Right lobe of liver (tissue), 6 donors: ENCODE results near the gene SNX6. TPM values are rescaled to one million over a fixed set of nuclear protein-coding genes. Genes with fewer than 3 reads are reported as not detected.
"Not testable (repeated sequence)": the region's sequence is repeated elsewhere in the genome, so short reads cannot be mapped to it uniquely, and the experiment has no call there.

Experiments
- ATAC-seq, 4 donors: fragments of 200-7000 bp; cut with Tn5 transposase; one replicate each; pipeline ENCODE4 v1.9.1; 2020; ENCODE audit warnings: mild to moderate bottlenecking in 4 of 4, moderate library complexity in 4 of 4
- DNase-seq, 3 donors: peaks; one replicate each; pipeline ENCODE4 v3.0.0-alpha.2; 2020
- H3K27ac ChIP-seq, 3 donors: fragments of 200-600 bp; one replicate each; pipeline ENCODE4 v1.8.0; 2022
- H3K27me3 ChIP-seq, 2 donors: fragments of 200-600 bp; one replicate each; pipeline ENCODE4 v1.8.0; 2022
- H3K36me3 ChIP-seq, 4 donors: fragments of 200-600 bp; sonication (generic) in 1 of 4; one replicate each; pipeline versions ENCODE4 v1.5.1 to v1.8.0; 2017 to 2022; ENCODE audit warnings: control low read depth in 1 of 4
- H3K4me1 ChIP-seq, 4 donors: fragments of 200-600 bp; sonication (generic) in 1 of 4; one replicate each; pipeline versions ENCODE4 v1.5.1 to v1.8.0; 2017 to 2022; ENCODE audit warnings: control low read depth in 1 of 4
- H3K4me3 ChIP-seq, 3 donors: fragments of 200-600 bp; one replicate each; pipeline ENCODE4 v1.8.0; 2022
- H3K9me3 ChIP-seq, 4 donors: fragments of 200-600 bp; sonication (generic) in 1 of 4; one replicate each; pipeline versions ENCODE4 v1.5.1 to v1.8.0; 2017 to 2022; ENCODE audit warnings: control low read depth in 1 of 4
- POLR2A ChIP-seq: fragments of 450-650 bp; IDR thresholded peaks from one replicate; pipeline ENCODE4 v1.6.1; 2017; ENCODE audit warnings: antibody characterized with exemption, mild to moderate bottlenecking
- WGBS: methylation state at CpG from one replicate; pipeline ENCODE4 v1.1.6; 2018; ENCODE audit warnings: low coverage, low lambda C conversion rate; ENCODE audit not compliant: insufficient coverage; ENCODE audit errors: missing lambda C conversion rate; 5-methylcytosine and 5-hydroxymethylcytosine counted together
- intact Hi-C, 2 donors: fragments of 100-400 bp; cut with DNase I; formaldehyde crosslinking; loops; one replicate each; pipeline versions ENCODE4 v1.11.2 to v1.14.1; 2022
- total RNA-seq, 6 experiments: library from RNA; depleted of rRNA in 2 of 6; stranded (reverse); fragments of >200 nt in 2 of 6; fragmentation: NEBNext Ultra II Directional in 3 of 6; extraction: Animal tissue kit (Norgen Biotek cat#: 25700) in 3 of 6; gene quantifications; one replicate each; pipeline versions ENCODE4 v1.1.0 to v1.2.4, GENCODE V29; 2016 to 2023
- TF ChIP-seq, protein P1 (sequence below), 4 donors: fragments of 200-600 bp in 3 of 4; fragments of 450-650 bp in 1 of 4; IDR thresholded peaks; one replicate each; pipeline versions ENCODE4 v1.5.1 to v1.8.0; 2016 to 2022; ENCODE audit warnings: antibody characterized with exemption in 4 of 4, mild to moderate bottlenecking in 2 of 4
- donor health status: DM: no; HTN: yes; CAD: no.
- donor health status: DM: no; HTN: no; CAD: no.
- donor health status: DM: no; HTN: no; CAD: no.
- donor health status: DM: no; HTN: yes; CAD: no.
- donor health status: DM: no; HTN: yes; CAD: no.

Gene SNX6
- total RNA-seq, 6 experiments from 2014 or later, result 16.4 to 49.7 (median 31.5) TPM

DNA sequence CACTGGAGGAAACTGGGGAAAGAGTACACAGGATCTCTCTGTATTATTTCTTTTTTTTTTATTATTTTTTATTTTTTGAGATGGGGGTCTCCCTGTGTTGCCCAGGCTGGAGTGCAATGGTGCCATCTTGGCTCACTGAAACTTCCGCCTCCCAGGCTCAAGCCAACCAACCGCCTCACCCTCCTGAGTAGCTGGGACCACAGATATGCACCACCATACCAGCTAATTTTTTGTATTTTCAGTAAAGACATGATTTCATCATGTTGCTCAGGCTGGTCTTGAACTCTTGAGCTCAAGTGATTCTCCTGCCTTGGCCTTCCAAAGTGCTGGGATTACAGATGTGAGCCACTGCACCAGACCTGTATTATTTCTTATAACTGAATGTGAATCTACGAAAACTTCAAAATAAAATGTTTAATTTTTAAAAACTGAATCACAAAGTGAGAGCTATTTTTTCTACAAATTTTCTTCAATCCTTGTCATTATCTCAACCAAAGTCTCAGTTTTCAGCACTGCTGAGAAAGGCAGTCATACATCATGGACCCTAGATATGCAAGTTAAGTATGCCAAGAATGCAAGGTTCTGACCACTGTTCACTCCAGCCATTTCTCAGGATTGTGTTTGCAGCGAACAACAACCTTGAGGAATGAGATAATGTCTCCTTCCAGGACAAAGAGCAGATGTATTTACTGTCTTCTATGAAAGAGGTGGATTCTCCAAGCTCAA lies 92.8 kb downstream of the SNX6 start:
- H3K36me3 ChIP-seq, result peaks cover 0 to 45% (median 15%) of the 10 kb centered on the region in 4 donors
- no peak overlapping the region for H3K4me3 ChIP-seq
- intact Hi-C loops, result no loop called here

DNA sequence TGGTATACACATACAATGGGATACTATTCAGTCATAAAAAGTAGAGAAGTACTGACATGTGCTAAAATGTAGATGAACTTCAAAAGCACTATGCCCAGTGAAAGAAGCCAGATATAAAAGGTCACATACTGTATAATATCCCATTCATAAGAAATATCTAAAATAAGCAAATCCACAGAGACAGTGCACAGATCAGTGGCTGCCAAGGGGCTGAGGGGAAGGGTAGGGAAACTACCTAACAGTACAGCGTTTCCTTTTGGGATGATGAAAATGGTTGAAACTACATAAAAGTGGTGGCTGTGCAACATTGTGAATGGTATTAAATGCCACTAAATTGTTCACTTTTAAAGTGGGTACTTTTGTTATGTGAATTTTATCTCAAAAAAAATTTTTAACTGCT lies 102.4 kb downstream of the SNX6 start:
- no peaks in the 10 kb centered on the region for H3K4me1 ChIP-seq
- TF ChIP-seq POLR2A, result no peak
- TF ChIP-seq, protein P1, sequence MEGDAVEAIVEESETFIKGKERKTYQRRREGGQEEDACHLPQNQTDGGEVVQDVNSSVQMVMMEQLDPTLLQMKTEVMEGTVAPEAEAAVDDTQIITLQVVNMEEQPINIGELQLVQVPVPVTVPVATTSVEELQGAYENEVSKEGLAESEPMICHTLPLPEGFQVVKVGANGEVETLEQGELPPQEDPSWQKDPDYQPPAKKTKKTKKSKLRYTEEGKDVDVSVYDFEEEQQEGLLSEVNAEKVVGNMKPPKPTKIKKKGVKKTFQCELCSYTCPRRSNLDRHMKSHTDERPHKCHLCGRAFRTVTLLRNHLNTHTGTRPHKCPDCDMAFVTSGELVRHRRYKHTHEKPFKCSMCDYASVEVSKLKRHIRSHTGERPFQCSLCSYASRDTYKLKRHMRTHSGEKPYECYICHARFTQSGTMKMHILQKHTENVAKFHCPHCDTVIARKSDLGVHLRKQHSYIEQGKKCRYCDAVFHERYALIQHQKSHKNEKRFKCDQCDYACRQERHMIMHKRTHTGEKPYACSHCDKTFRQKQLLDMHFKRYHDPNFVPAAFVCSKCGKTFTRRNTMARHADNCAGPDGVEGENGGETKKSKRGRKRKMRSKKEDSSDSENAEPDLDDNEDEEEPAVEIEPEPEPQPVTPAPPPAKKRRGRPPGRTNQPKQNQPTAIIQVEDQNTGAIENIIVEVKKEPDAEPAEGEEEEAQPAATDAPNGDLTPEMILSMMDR (IDR thresholded peaks at IDR 0.05), result no peak
- 93% methylated on average over 1 of the region's 1 CpG for WGBS
- intact Hi-C loops, result no loop called here
- ATAC-seq (no peak), DNase-seq (no peak)
- no peak overlapping the region for H3K4me3 ChIP-seq
- H3K36me3 ChIP-seq, result peaks cover 0 to 90% (median 55%) of the 10 kb centered on the region in 4 donors
- no peaks in the 10 kb centered on the region for H3K27me3 ChIP-seq
- H3K27ac ChIP-seq, result no peak overlapping the region
- no peaks in the 10 kb centered on the region for H3K9me3 ChIP-seq

More for the DNA sequence above, 92.8 kb downstream of the SNX6 start:
- DNase-seq (peak in 1 of 3 donors; percentile 3), ATAC-seq (no peak)
- Histone ChIP-seq H3K9me3 (no peaks in the 10 kb centered on the region), H3K27ac (no peak overlapping the region), H3K4me1 (peaks cover 0 to 18% (median 5%) of the 10 kb centered on the region in 4 donors), H3K27me3 (no peaks in the 10 kb centered on the region)
- TF ChIP-seq POLR2A, result no peak
- TF ChIP-seq, protein P1 (IDR thresholded peaks at IDR 0.05), result no peak
- WGBS, result 88% methylated on average over 4 of the region's 4 CpGs

DNA sequence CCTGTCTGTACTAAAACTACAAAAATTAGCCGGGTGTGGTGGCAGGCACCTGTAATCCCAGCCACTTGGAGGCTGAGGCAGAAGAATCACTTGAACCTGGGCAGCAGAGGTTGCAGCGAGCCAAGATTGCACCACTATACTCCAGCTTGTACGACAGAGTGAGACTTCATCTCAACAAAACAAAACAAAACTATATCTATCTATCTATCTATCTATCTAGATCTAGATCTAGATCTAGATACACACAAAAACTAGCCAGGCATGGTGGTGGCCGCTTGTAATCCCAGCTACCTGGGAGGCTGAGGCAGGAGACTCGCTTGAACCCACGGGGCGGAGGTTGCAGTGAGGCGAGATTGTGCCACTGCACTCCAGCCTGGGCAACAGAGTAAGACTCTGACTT lies 105.7 kb downstream of the SNX6 start:
- H3K4me1 ChIP-seq, H3K27ac ChIP-seq, H3K4me3 ChIP-seq, ATAC-seq, H3K9me3 ChIP-seq, intact Hi-C loops, DNase-seq, H3K27me3 ChIP-seq: not testable (repeated sequence)
- peaks cover 0 to 96% (median 59%) of the 10 kb centered on the region in 4 donors for H3K36me3 ChIP-seq
- WGBS, result 91% methylated on average over 5 of the region's 8 CpGs

DNA sequence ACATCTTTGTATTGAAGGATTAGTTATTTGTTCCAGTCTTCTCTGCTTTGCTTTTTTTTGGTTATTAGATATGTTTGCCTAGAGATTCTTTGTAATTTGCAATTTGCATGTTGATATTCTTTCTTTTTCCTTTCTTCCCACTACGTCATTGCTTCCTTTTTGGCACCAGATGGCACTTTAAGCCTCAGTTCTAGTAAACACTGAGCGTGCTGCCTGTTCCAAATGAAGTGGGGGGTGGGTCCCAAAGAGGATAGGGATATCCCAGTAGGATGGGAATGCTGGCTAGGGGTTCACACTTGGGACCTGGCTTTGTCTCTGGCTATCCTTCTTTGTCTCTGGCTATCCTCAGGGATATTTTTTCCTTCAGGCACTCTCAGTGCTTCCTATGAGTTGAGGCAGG lies 107.5 kb downstream of the SNX6 start:
- Histone ChIP-seq H3K27ac (no peak overlapping the region), H3K9me3 (no peaks in the 10 kb centered on the region), H3K27me3 (no peaks in the 10 kb centered on the region), H3K4me1 (no peaks in the 10 kb centered on the region), H3K4me3 (no peak overlapping the region), H3K36me3 (peaks cover 0 to 96% (median 56%) of the 10 kb centered on the region in 4 donors)
- intact Hi-C loops, result no loop called here
- WGBS, result 93% methylated on average over 2 of the region's 2 CpGs
- TF ChIP-seq POLR2A, result no peak
- TF ChIP-seq, protein P1 (IDR thresholded peaks at IDR 0.05), result no peak
- DNase-seq (no peak), ATAC-seq (no peak)

DNA sequence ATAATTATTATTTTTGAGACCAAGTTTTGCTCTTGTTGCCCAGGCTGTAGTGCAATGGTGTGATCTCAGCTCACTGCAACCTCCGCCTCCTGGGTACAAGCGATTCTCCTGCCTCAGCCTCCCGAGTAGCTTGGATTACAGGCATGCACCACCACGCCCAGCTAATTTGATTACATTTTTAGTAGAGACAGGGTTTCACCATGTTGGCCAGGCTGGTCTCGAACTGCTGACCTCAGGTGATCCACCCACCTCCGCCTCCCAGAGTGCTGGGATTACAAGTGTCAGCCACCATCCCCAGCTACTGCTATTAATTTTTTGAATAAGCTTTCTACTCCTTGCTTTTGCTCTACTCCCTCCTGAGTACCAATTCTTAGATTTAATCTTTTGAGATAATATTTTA lies 108.9 kb downstream of the SNX6 start:
- intact Hi-C loops, ATAC-seq, H3K4me1 ChIP-seq, H3K27me3 ChIP-seq, H3K27ac ChIP-seq, H3K4me3 ChIP-seq, H3K9me3 ChIP-seq, DNase-seq: not testable (repeated sequence)
- 100% methylated on average over 6 of the region's 6 CpGs for WGBS
- H3K36me3 ChIP-seq, result peaks cover 0 to 88% (median 49%) of the 10 kb centered on the region in 4 donors

DNA sequence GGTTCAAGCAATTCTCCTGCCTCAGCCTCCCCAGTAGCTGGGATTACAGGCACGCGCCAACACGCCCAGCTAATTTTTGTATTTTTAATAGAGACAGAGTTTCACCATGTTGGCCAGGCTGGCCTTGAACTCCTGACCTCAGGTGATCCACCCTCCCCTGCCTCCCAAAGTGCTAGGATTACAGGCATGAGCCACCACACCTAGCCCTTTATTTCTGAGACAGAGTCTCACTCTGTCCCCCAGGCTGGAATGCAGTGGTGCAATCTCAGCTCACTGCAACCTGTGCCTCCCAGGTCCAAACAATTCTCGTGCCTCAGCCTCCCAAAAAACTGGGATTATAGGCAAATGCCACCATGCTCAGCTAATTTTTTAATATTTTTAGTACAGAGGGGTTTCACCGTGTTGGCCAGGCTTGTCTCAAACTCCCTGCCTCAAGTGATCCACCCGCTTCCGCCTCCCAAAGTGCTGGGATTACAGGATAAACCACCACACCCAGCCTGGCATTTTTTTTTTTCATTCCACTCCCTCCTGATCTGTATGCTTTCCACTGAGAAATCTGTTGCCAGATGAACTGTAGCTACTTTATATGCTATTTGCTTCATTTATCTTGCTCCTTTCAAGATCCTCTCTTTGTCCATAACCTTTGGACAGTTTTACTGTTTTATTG lies 109.5 kb downstream of the SNX6 start:
- not testable (repeated sequence) for DNase-seq

More for the DNA sequence above, 109.5 kb downstream of the SNX6 start:
- H3K27me3 ChIP-seq, H3K4me1 ChIP-seq, H3K27ac ChIP-seq, ATAC-seq, H3K4me3 ChIP-seq, intact Hi-C loops, H3K9me3 ChIP-seq: not testable (repeated sequence)
- WGBS, result 96% methylated on average over 7 of the region's 7 CpGs
- H3K36me3 ChIP-seq, result peaks cover 0 to 86% (median 45%) of the 10 kb centered on the region in 4 donors
